A549 (cell line): ENCODE measurements around the gene LDLRAD4. TPM values are rescaled to one million over a fixed set of nuclear protein-coding genes. Genes with fewer than 3 reads are reported as not detected.

ENCODE experiments used
- ATAC-seq, 2 experiments: fragments of 200-7000 bp in 1 of 2; fragments of >200 bp in 1 of 2; cut with Nextera tagmentation in 1 of 2; cut with Tn5 transposase in 1 of 2; 3 replicates each; pipeline versions ENCODE4 v1.8.0 to v1.9.1; 2018 to 2020; ENCODE audit warnings: mild to moderate bottlenecking in 1 of 2, moderate library complexity in 1 of 2
- CTCF ChIA-PET: fragments of 300-600 bp; sonication (Branson Sonifier 250); formaldehyde crosslinking; extraction: SDS; loops from one replicate; lab custom pipeline; 2021; ENCODE audit warnings: antibody characterized with exemption, inconsistent platforms; lab: Yijun Ruan, JAX
- POLR2A ChIA-PET: fragments of 350-600 bp; formaldehyde crosslinking; extraction: SDS; loops from one replicate; lab custom pipeline; 2021; ENCODE audit warnings: antibody characterized with exemption, inconsistent platforms; lab: Yijun Ruan, JAX
- DNase-seq, 2 experiments: peaks; one replicate each; pipeline versions ENCODE4 v3.0.0 to v3.0.0-alpha.2; 2011 to 2016; ENCODE audit warnings: low read depth in 1 of 2, low spot score in 1 of 2
- FAIRE-seq: peaks from 2 replicates; lab custom pipeline; 2011; peaks lifted over from hg19 to GRCh38; lab: Jason Lieb, UNC
- H3K27ac ChIP-seq, 2 experiments: fragments of >200 bp; sonication (Bioruptor Twin); formaldehyde crosslinking; 3 replicates each; pipeline ENCODE4 v1.5.1; 2016 to 2017
- H3K4me1 ChIP-seq: fragments of >200 bp; sonication (Bioruptor Twin); formaldehyde crosslinking; 3 replicates; pipeline ENCODE4 v1.6.1; 2016
- H3K4me2 ChIP-seq: fragments of >200 bp; sonication (Bioruptor Twin); formaldehyde crosslinking; 3 replicates; pipeline ENCODE4 v1.6.1; 2016
- H3K4me3 ChIP-seq: fragments of >200 bp; sonication (Bioruptor Twin); formaldehyde crosslinking; 3 replicates; pipeline ENCODE4 v1.5.1; 2016
- H3K9me3 ChIP-seq: fragments of >200 bp; sonication (Bioruptor Twin); formaldehyde crosslinking; 3 replicates; pipeline ENCODE4 v1.6.1; 2016
- BCL3 ChIP-seq: fragments of >200 bp; sonication (Bioruptor Twin); formaldehyde crosslinking; IDR thresholded peaks from 3 replicates; pipeline ENCODE4 v1.6.1; 2016
- BHLHE40 ChIP-seq: IDR thresholded peaks from 2 replicates; pipeline ENCODE4 v1.6.1; 2012; ENCODE audit warnings: low read depth, low read length, inconsistent platforms
- CBX2 ChIP-seq: fragments of 200-600 bp; sonication (generic); IDR thresholded peaks from 2 replicates; pipeline ENCODE4 v1.6.1; 2016; ENCODE audit warnings: low read depth, mild to moderate bottlenecking, borderline replicate concordance
- CEBPB ChIP-seq, 2 experiments: fragments of >200 bp in 1 of 2; sonication (Bioruptor Twin) in 1 of 2; formaldehyde crosslinking in 1 of 2; IDR thresholded peaks; 2 replicates each; pipeline ENCODE4 v1.6.1; 2012 to 2016
- CHD2 ChIP-seq: fragments of 150-350 bp; IDR thresholded peaks from 2 replicates; pipeline ENCODE4 v1.6.1; 2014; ENCODE audit warnings: low read length; ENCODE audit not compliant: partially characterized antibody
- CHD4 ChIP-seq: fragments of 200-600 bp; sonication (generic); IDR thresholded peaks from 2 replicates; pipeline ENCODE4 v1.6.1; 2016; ENCODE audit warnings: antibody characterized with exemption, mild to moderate bottlenecking, borderline replicate concordance
- E2F6 ChIP-seq: IDR thresholded peaks from 2 replicates; pipeline ENCODE4 v1.6.1; 2012; ENCODE audit warnings: low read depth, borderline replicate concordance
- EHF ChIP-seq: fragments of 250-450 bp; sonication (Bioruptor Pico); IDR thresholded peaks from 2 replicates; pipeline ENCODE4 v1.5.0; 2020; ENCODE audit warnings: mild to moderate bottlenecking
- EP300 ChIP-seq, 2 experiments: fragments of >200 bp; sonication (Bioruptor Twin); formaldehyde crosslinking; IDR thresholded peaks; 2 replicates in 1 of 2; 3 replicates in 1 of 2; pipeline ENCODE4 v1.6.1; 2016 to 2017
- FOSB ChIP-seq: fragments of 250-450 bp; sonication (Bioruptor Pico); IDR thresholded peaks from 2 replicates; pipeline ENCODE4 v1.5.0; 2020; ENCODE audit warnings: mild to moderate bottlenecking, moderate library complexity
- FOSL2 ChIP-seq, 2 experiments: fragments of 450-650 bp in 1 of 2; fragments of >200 bp in 1 of 2; sonication (Bioruptor Twin) in 1 of 2; formaldehyde crosslinking; IDR thresholded peaks; 2 replicates each; pipeline versions ENCODE4 v1.5.0 to v1.6.1; 2016 to 2020; ENCODE audit warnings: mild to moderate bottlenecking in 1 of 2, moderate library complexity in 1 of 2
- HDAC2 ChIP-seq: fragments of 200-600 bp; sonication (generic); IDR thresholded peaks from 2 replicates; pipeline ENCODE4 v1.6.1; 2016
- HES2 ChIP-seq: fragments of >200 bp; sonication (Bioruptor Twin); formaldehyde crosslinking; IDR thresholded peaks from 2 replicates; pipeline ENCODE4 v1.6.1; 2016
- HEYL ChIP-seq: fragments of 250-450 bp; sonication (Bioruptor Pico); IDR thresholded peaks from 2 replicates; pipeline ENCODE4 v1.8.0; 2021; ENCODE audit warnings: mild to moderate bottlenecking, moderate library complexity
- HOXB5 ChIP-seq: fragments of 250-450 bp; sonication (Bioruptor Pico); IDR thresholded peaks from 2 replicates; pipeline ENCODE4 v1.5.0; 2020; ENCODE audit warnings: mild to moderate bottlenecking, moderate library complexity
- JUN ChIP-seq, 2 experiments: fragments of >200 bp; sonication (Bioruptor Twin); formaldehyde crosslinking; IDR thresholded peaks; 2 replicates in 1 of 2; 3 replicates in 1 of 2; pipeline ENCODE4 v1.6.1; 2016 to 2017
- KDM5A ChIP-seq: fragments of 200-600 bp; sonication (generic); IDR thresholded peaks from 2 replicates; pipeline ENCODE4 v1.6.1; 2016; ENCODE audit warnings: antibody characterized with exemption, mild to moderate bottlenecking
- MAZ ChIP-seq: fragments of 150-350 bp; IDR thresholded peaks from 2 replicates; pipeline ENCODE4 v1.6.1; 2014; ENCODE audit warnings: antibody characterized with exemption, low read depth, low read length, borderline replicate concordance
- PBX3 ChIP-seq: IDR thresholded peaks from 2 replicates; pipeline ENCODE4 v1.6.1; 2012
- POLR2A ChIP-seq: IDR thresholded peaks from 2 replicates; pipeline ENCODE4 v1.6.1; 2012; ENCODE audit warnings: mild to moderate bottlenecking, low read length
- POLR2AphosphoS2 ChIP-seq: conservative IDR thresholded peaks from 2 replicates; pipeline ENCODE4 v1.6.1; 2012; ENCODE audit warnings: low read length, improper control_type of control experiment, inconsistent platforms
- REST ChIP-seq: fragments of 200-600 bp; sonication (generic); IDR thresholded peaks from 2 replicates; pipeline ENCODE4 v1.6.1; 2016; ENCODE audit warnings: antibody characterized with exemption, mild to moderate bottlenecking, moderate library complexity
- SREBF2 ChIP-seq: fragments of 450-650 bp; IDR thresholded peaks from 2 replicates; pipeline ENCODE4 v1.6.1; 2014; ENCODE audit warnings: mild to moderate bottlenecking, moderate library complexity
- TP53 ChIP-seq: fragments of 250-450 bp; sonication (Bioruptor Pico); IDR thresholded peaks from 2 replicates; pipeline ENCODE4 v1.5.0; 2021; ENCODE audit warnings: mild to moderate bottlenecking, moderate library complexity
- USF2 ChIP-seq: fragments of 450-650 bp; IDR thresholded peaks from 2 replicates; pipeline ENCODE4 v1.6.1; 2014; ENCODE audit warnings: antibody characterized with exemption
- ZC3H11A ChIP-seq: fragments of 450-650 bp; IDR thresholded peaks from 2 replicates; pipeline ENCODE4 v1.6.1; 2014; ENCODE audit warnings: antibody characterized with exemption, mild to moderate bottlenecking
- ZSCAN20 ChIP-seq: fragments of 250-450 bp; sonication (Bioruptor Pico); IDR thresholded peaks from 2 replicates; pipeline ENCODE4 v1.8.0; 2022; ENCODE audit warnings: mild to moderate bottlenecking, moderate library complexity
- WGBS: methylation state at CpG from one replicate; pipeline ENCODE4 v1.1.6; 2017; ENCODE audit errors: missing lambda C conversion rate; 5-methylcytosine and 5-hydroxymethylcytosine counted together
- polyA plus RNA-seq, 4 experiments: library from polyadenylated mRNA; depleted of rRNA in 3 of 4; stranded (reverse); fragments of >200 nt; fragmentation: RNase III in 1 of 4; extraction: RNeasy Plus Mini Kit Qiagen cat#74134 plus additional on column Dnase treatment in 1 of 4; gene quantifications; 2 replicates in 3 of 4; 3 replicates in 1 of 4; pipeline ENCODE4 v1.2.3, GENCODE V29; 2011 to 2017

LDLRAD4 gene
- polyA plus RNA-seq, 2 of the 4 experiments (the other 2 are of a cell fraction): 5.2 to 7.6 TPM

GRCh38 chr18:13390711-13391110 lies 172.2 kb downstream of the LDLRAD4 start:
- TF ChIP-seq HEYL (CRISPR knock-in tag): no peak
- no peak for TF ChIP-seq FOSL2 (IDR thresholded peaks at IDR 0.05)
- no peak for TF ChIP-seq FOSL2 (CRISPR knock-in tag; IDR thresholded peaks at IDR 0.05)
- TF ChIP-seq EHF (CRISPR knock-in tag): no peak
- TF ChIP-seq ZSCAN20 (CRISPR knock-in tag): no peak
- no peak for TF ChIP-seq CEBPB (IDR thresholded peaks at IDR 0.05)
- TF ChIP-seq USF2: no peak
- no peak for TF ChIP-seq CHD2
- TF ChIP-seq CHD4: no peak
- TF ChIP-seq HES2: no peak
- TF ChIP-seq MAZ: no peak
- TF ChIP-seq ZC3H11A: no peak
- no peak for TF ChIP-seq EP300 (IDR thresholded peaks at IDR 0.05)
- no peak for TF ChIP-seq SREBF2
- no peak for TF ChIP-seq TP53 (CRISPR knock-in tag)
- no peak for TF ChIP-seq E2F6
- TF ChIP-seq POLR2A: no peak
- TF ChIP-seq HOXB5 (CRISPR knock-in tag): no peak
- TF ChIP-seq FOSB (CRISPR knock-in tag): no peak
- H3K4me2 ChIP-seq: no peak overlapping the region
- DNase-seq (no peak), ATAC-seq (no peak), FAIRE-seq (no peak)
- 84% methylated on average over 4 of the region's 4 CpGs for WGBS
- no peak overlapping the region for H3K27ac ChIP-seq
- H3K9me3 ChIP-seq: no peaks in the 10 kb centered on the region
- H3K4me1 ChIP-seq: no peaks in the 10 kb centered on the region
- CTCF ChIA-PET: interaction anchor here (1.7 kb wide), 1 partner anchor 13 kb away, joined by 4 read pairs; no protein-coding TSS in a partner anchor
- no peak overlapping the region for H3K4me3 ChIP-seq
- POLR2A ChIA-PET: no interaction called here

- no peak for FAIRE-seq
- Histone ChIP-seq H3K4me2 (no peak overlapping the region), H3K27ac (no peak overlapping the region), H3K4me1 (no peaks in the 10 kb centered on the region), H3K9me3 (no peaks in the 10 kb centered on the region), H3K4me3 (no peak overlapping the region)
- ChIA-PET CTCF (no interaction called here), POLR2A (no interaction called here)
- 82% methylated on average over 9 of the region's 12 CpGs for WGBS
- ATAC-seq: no peak
- TF ChIP-seq HES2 (no peak), BHLHE40 (no peak), USF2 (no peak), HEYL (CRISPR knock-in tag) (no peak), POLR2AphosphoS2 (no peak), KDM5A (no peak), REST (no peak), HDAC2 (no peak), BCL3 (no peak), CBX2 (no peak), PBX3 (no peak), JUN (IDR thresholded peaks at IDR 0.05) (no peak)
- no peak for DNase-seq
Measured at GRCh38 chr18:13392029-13392750, 173.6 kb downstream of the LDLRAD4 start.
